Measurements from ENCODE around the gene ATP1B1.

GRCh38 chr1:169155675-169156074 is 49.2 kb downstream of the ATP1B1 start:
- no peak for TF ChIP-seq CTCF (IDR thresholded peaks at IDR 0.05 in 2 of 3, conservative IDR thresholded peaks at IDR 0.05 in 1 of 3; ENCODE audit: insufficient read depth in 2 of 3, low read depth in 1 of 3, low read length in 3 of 3)
- no peak for TF ChIP-seq POLR2A (conservative IDR thresholded peaks at IDR 0.05)
- TF ChIP-seq FOS (IDR thresholded peaks at IDR 0.05; ENCODE audit: extremely low read depth, insufficient read length), result no peak
- no peak for TF ChIP-seq JUNB (CRISPR knock-in tag; conservative IDR thresholded peaks at IDR 0.05)
- TF ChIP-seq MITF (IDR thresholded peaks at IDR 0.05), result no peak
- TF ChIP-seq ZNF263 (CRISPR knock-in tag; IDR thresholded peaks at IDR 0.05; ENCODE audit: borderline replicate concordance), result no peak
- no peak for TF ChIP-seq ZNF23 (CRISPR knock-in tag; IDR thresholded peaks at IDR 0.05)
- no peak for TF ChIP-seq FOXM1 (IDR thresholded peaks at IDR 0.05; ENCODE audit: low read depth)
- TF ChIP-seq FOXM1 (CRISPR knock-in tag; IDR thresholded peaks at IDR 0.05; ENCODE audit: low read depth), result no peak
